HG03457 (cell line): Measurements from ENCODE around the gene MALAT1.

Experiments used
- ATAC-seq: cut with Tn5 transposase; IDR thresholded peaks from one replicate; pipeline ENCODE4 v1.9.1; 2021; ENCODE audit warnings: moderate number of reproducible peaks; ENCODE audit not compliant: unreplicated experiment

The MALAT1 gene

GRCh38 chr11:65478388-65479183, 20.3 kb upstream of the MALAT1 start:
- ATAC-seq: no peak

GRCh38 chr11:65479184-65480145, 19.4 kb upstream of the MALAT1 start:
- ATAC-seq: no peak

- ATAC-seq: no peak
Measured at GRCh38 chr11:65482306-65482850, 16.5 kb upstream of the MALAT1 start.

GRCh38 chr11:65485920-65486219, 13.0 kb upstream of the MALAT1 start:
- ATAC-seq: no peak

GRCh38 chr11:65486570-65487466, 12.0 kb upstream of the MALAT1 start:
- no peak for ATAC-seq

- no peak for ATAC-seq
Measured at GRCh38 chr11:65487467-65488272, 11.2 kb upstream of the MALAT1 start.

- no peak for ATAC-seq
Measured at GRCh38 chr11:65488273-65489034, 10.4 kb upstream of the MALAT1 start.

GRCh38 chr11:65489035-65489705, 9.7 kb upstream of the MALAT1 start:
- no peak for ATAC-seq

GRCh38 chr11:65489706-65490320, 9.0 kb upstream of the MALAT1 start:
- ATAC-seq: no peak

GRCh38 chr11:65491163-65491465, 7.7 kb upstream of the MALAT1 start:
- no peak for ATAC-seq

- no peak for ATAC-seq
Measured at GRCh38 chr11:65491614-65492386, 7.0 kb upstream of the MALAT1 start.

GRCh38 chr11:65492387-65492636, 6.5 kb upstream of the MALAT1 start:
- ATAC-seq: no peak

GRCh38 chr11:65492637-65493366, 6.0 kb upstream of the MALAT1 start:
- ATAC-seq: no peak

- ATAC-seq: no peak
Measured at GRCh38 chr11:65493367-65494176, 5.3 kb upstream of the MALAT1 start.

GRCh38 chr11:65496304-65497140, 2.3 kb upstream of the MALAT1 start:
- ATAC-seq: peak; percentile 0
